ENCODE measurements around the gene MAP3K6.

MAP3K6 gene

DNA sequence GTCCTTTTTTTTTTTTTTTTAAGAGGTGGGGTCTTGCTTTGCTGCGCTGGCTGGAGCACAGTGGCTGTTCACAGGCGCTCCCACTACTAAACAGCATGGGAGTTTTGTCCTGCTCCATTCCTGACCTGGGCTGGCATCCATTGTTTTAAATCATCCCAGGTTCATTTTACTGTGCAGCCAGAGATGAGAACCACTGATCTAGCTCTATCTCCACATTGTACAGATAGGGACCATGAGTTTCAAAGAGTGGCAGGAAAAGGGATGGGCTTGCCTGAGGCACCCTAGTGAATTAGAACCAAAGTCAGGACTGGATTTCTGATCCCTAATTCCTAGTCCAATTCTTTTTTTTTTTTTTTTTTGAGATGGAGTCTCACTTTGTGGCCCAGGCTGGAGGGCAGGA is 52.0 kb downstream of the MAP3K6 start:
- TF ChIP-seq POLR2A (IDR thresholded peaks at IDR 0.05; ENCODE audit: low read length) (no peak), GATA1 (IDR thresholded peaks at IDR 0.05; ENCODE audit: low read depth, low read length) (no peak)
- no peak for DNase-seq

DNA sequence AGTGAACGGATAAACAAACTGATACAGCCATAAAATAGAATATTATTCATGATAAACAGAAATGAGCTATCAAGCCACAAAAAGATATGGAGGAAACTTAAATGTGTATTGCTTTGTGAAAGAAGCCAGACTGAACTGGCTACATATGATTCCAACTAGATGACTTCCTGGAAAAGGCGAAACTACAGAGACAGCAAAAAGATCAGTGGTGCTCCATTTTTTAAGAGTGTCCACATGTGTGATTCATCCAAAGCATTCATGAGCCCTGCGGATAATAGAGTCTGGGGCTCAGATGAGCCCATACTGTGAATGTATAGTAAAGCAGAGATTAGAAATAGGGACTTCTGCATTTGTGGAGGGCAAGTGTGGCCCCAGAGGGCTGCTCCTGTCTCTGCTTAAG is 52.6 kb downstream of the MAP3K6 start:
- no peak for DNase-seq
- TF ChIP-seq POLR2A (IDR thresholded peaks at IDR 0.05; ENCODE audit: low read length) (no peak), GATA1 (IDR thresholded peaks at IDR 0.05; ENCODE audit: low read depth, low read length) (no peak)

DNA sequence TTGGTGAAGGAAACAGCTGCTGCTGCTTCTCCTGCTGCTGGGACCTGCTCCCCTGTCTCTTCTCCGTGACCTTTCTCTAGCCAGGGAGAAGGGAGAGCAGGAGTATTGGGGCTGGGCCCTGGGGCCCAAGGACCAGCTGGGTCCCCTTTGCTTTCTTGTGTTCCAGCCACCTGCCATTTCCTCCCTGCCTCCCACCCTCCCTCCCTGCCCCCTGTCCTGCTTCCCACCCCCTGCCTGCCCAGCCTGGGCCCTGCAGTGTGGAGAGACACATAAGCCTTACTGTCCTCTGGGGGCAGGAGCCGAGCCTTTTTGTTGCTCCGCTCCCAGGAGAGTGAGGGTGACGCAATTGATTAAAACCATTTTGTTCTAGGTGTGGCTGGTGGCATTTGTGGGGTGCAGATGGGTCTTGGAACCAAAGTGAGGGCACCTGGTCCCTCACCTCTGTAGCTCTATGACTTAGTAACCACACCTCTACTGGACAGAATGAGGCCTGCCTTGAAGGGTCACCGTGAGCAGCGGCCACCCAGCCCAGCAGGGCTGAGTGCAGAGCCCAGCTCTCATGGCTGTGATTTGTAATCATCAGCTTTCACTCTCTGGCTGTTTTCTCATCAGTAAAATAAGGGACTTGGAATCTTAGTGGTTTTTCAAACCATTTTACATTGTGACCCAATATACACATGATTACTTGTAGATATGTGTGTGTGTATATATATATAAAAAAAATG is 58.7 kb downstream of the MAP3K6 start:
- TF ChIP-seq POLR2A (IDR thresholded peaks at IDR 0.05; ENCODE audit: low read length): no peak
- TF ChIP-seq GATA1 (IDR thresholded peaks at IDR 0.05; ENCODE audit: low read depth, low read length): no peak
- DNase-seq: no peak

DNA sequence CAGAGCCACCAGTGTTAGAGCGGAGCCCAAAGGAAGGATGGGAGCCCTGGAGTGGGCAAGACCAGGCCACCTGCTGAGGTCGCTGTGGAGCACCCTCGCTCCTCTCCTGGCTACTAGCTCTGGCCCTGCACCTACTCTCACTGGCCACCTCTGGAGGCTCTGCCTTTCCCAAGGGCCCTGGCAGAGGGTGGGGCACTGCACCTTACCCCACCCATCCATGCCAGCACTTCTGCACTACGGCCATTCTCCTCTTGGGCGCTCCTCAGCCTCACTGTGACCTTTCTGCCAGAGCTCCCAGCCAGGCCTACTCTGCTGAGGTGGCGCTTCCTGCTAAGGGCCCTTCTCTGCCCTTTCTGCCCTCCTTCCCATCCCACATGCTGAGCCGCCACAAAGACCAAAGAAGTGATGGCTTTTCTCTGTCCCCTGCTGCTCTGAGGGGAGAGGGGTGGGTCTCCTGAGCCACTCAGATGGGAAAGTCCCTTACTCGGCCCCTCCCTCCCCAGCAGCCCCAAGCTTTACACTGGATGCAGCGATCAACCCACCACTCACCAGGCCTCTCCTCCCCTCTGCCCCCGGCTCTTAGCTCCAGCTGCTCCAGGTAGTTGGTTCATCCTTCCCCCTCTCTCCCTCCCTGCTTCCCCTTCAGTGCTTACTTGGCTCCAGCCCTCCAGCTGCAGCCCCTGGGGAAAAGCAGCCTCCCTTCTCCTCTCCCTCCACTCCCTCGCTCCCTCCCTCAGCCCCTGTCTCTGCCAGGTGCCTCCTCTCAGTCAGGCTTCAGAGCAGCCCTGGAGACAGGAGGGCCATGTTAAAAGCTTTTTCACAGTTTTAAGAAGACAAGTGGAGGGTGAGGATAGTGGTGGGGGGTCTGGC is 59.6 kb downstream of the MAP3K6 start:
- DNase-seq: no peak
- no peak for TF ChIP-seq POLR2A (IDR thresholded peaks at IDR 0.05; ENCODE audit: low read length)

DNA sequence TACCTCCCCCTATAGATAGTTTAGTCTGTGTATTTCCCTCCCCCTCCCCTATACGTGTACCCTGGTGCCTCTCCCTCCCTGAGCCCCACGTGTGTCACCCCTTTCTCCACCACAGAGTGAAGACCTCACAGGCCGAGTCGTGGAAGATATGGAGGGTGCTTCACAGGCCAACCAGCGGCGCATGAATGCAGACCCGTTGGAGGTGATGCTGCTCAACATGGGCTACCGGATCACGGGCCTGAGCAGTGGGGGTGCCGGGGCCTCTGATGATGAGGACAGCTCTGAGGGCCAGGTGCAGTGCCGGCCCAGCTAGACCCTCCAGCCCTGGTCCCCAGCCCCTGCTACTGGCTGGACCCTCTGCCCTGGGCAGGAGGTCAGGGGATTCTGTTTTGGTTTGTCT is 60.7 kb downstream of the MAP3K6 start:
- TF ChIP-seq POLR2A (IDR thresholded peaks at IDR 0.05; ENCODE audit: low read length) (no peak), GATA1 (IDR thresholded peaks at IDR 0.05; ENCODE audit: low read depth, low read length) (no peak)
- DNase-seq: no peak
